HepG2 (cell line): Measurements from ENCODE around the gene RAC3. TPM values are rescaled to one million over a fixed set of nuclear protein-coding genes. Genes with fewer than 3 reads are reported as not detected.

ENCODE experiments used
- EZH2 ChIP-seq: conservative IDR thresholded peaks from 2 replicates; pipeline ENCODE4 v1.6.1; 2012; ENCODE audit warnings: mild to moderate bottlenecking, low read depth, low read length, moderate library complexity
- FOXJ3 ChIP-seq: sonication (generic); formaldehyde crosslinking; IDR thresholded peaks from 2 replicates; pipeline ENCODE4 v1.4.0; 2020; ENCODE audit warnings: missing genetic modification reagents, mild to moderate bottlenecking, borderline replicate concordance
- HNF4A ChIP-seq: sonication (generic); formaldehyde crosslinking; IDR thresholded peaks from 2 replicates; pipeline ENCODE4 v1.4.0; 2020; ENCODE audit warnings: missing genetic modification reagents
- HNRNPL ChIP-seq: fragments of 200-400 bp; formaldehyde crosslinking; IDR thresholded peaks from 2 replicates; pipeline ENCODE4 v1.6.1; 2017; ENCODE audit warnings: mild to moderate bottlenecking, low read depth, low read length
- HOXD1 ChIP-seq: sonication (generic); formaldehyde crosslinking; IDR thresholded peaks from 2 replicates; pipeline ENCODE4 v1.5.0; 2020; ENCODE audit warnings: missing genetic modification reagents
- JUNB ChIP-seq: sonication (generic); formaldehyde crosslinking; IDR thresholded peaks from 2 replicates; pipeline ENCODE4 v1.8.0; 2022; ENCODE audit warnings: missing genetic modification reagents, mild to moderate bottlenecking, borderline replicate concordance
- KDM5A ChIP-seq: fragments of 200-600 bp; sonication (generic); IDR thresholded peaks from 2 replicates; pipeline ENCODE4 v1.7.0; 2018; ENCODE audit warnings: antibody characterized with exemption, mild to moderate bottlenecking, low read length, borderline replicate concordance
- KLF16 ChIP-seq, 2 experiments: sonication (generic) in 1 of 2; formaldehyde crosslinking in 1 of 2; IDR thresholded peaks; 2 replicates each; pipeline versions ENCODE4 v1.6.1 to v1.8.0; 2016 to 2023; ENCODE audit warnings: missing genetic modification reagents in 2 of 2, missing compliant biosample characterization in 1 of 2
- PAWR ChIP-seq: sonication (generic); formaldehyde crosslinking; IDR thresholded peaks from 2 replicates; pipeline ENCODE4 v1.4.0; 2020; ENCODE audit warnings: missing genetic modification reagents, mild to moderate bottlenecking, borderline replicate concordance
- PAXIP1 ChIP-seq: sonication (generic); formaldehyde crosslinking; conservative IDR thresholded peaks from 2 replicates; pipeline ENCODE4 v1.4.0; 2020; ENCODE audit warnings: mild to moderate bottlenecking, missing genetic modification reagents, moderate library complexity
- PRPF4 ChIP-seq: fragments of 200-400 bp; formaldehyde crosslinking; IDR thresholded peaks from 2 replicates; pipeline ENCODE4 v1.6.1; 2016; ENCODE audit warnings: low read length, low read depth; ENCODE audit not compliant: poor library complexity, severe bottlenecking
- RBM22 ChIP-seq: fragments of 200-400 bp; formaldehyde crosslinking; optimal IDR thresholded peaks from 2 replicates; pipeline ENCODE3; 2017; ENCODE audit warnings: mild to moderate bottlenecking, low read length, moderate library complexity
- RCOR2 ChIP-seq: IDR thresholded peaks from 2 replicates; pipeline ENCODE4 v1.6.1; 2016; ENCODE audit warnings: missing biosample characterization, missing genetic modification reagents
- ZBTB21 ChIP-seq: sonication (generic); formaldehyde crosslinking; IDR thresholded peaks from 2 replicates; pipeline ENCODE4 v1.4.0; 2020; ENCODE audit warnings: missing genetic modification reagents
- ZNF205 ChIP-seq: IDR thresholded peaks from 2 replicates; pipeline ENCODE4 v1.6.1; 2018; ENCODE audit warnings: missing biosample characterization, missing genetic modification reagents
- ZNF30 ChIP-seq: sonication (generic); formaldehyde crosslinking; IDR thresholded peaks from 2 replicates; pipeline ENCODE4 v1.5.0; 2020; ENCODE audit warnings: mild to moderate bottlenecking, missing genetic modification reagents
- ZNF616 ChIP-seq: sonication (generic); formaldehyde crosslinking; IDR thresholded peaks from 2 replicates; pipeline ENCODE4 v1.5.0; 2020; ENCODE audit warnings: low read depth, mild to moderate bottlenecking, missing genetic modification reagents
- ZNF839 ChIP-seq: sonication (generic); formaldehyde crosslinking; IDR thresholded peaks from 2 replicates; pipeline ENCODE4 v1.4.0; 2020; ENCODE audit warnings: missing genetic modification reagents, mild to moderate bottlenecking, borderline replicate concordance
- polyA plus RNA-seq, 8 experiments: library from polyadenylated mRNA; depleted of rRNA in 3 of 8; stranded (reverse) in 7 of 8; unstranded in 1 of 8; fragments of >200 nt; fragmentation: Illumina TruSeq in 4 of 8; extraction: Trizol in 4 of 8; gene quantifications; 2 replicates each; pipeline versions ENCODE4 v1.2.1 to v1.2.3, GENCODE V29; 2011 to 2016; ENCODE audit warnings: low read depth in 4 of 8, missing spikeins in 1 of 8, mixed read lengths in 1 of 8; ENCODE audit not compliant: insufficient read depth in 1 of 8
- total RNA-seq, 5 experiments: library from RNA; depleted of rRNA; stranded (reverse); fragments of >200 nt; fragmentation: Illumina TruSeq; extraction: Trizol; gene quantifications; 2 replicates each; pipeline ENCODE4 v1.2.3, GENCODE V29; 2016; ENCODE audit warnings: low read depth in 1 of 5
- TF ChIP-seq, protein P1 (sequence below): sonication (generic); formaldehyde crosslinking; IDR thresholded peaks from 2 replicates; pipeline ENCODE4 v1.5.1; 2020; ENCODE audit warnings: mild to moderate bottlenecking, missing genetic modification reagents, moderate library complexity
- TF ChIP-seq, protein P2 (sequence below): sonication (generic); formaldehyde crosslinking; conservative IDR thresholded peaks from 2 replicates; pipeline ENCODE4 v1.8.1; 2023; ENCODE audit warnings: missing genetic modification reagents

Gene RAC3
- total and polyA plus RNA-seq, 2 of the 13 experiments (the other 11 are each of a cell fraction or from before 2014, with no cell fraction given), result 10.5 to 21.3 TPM

- TF ChIP-seq, protein P1, sequence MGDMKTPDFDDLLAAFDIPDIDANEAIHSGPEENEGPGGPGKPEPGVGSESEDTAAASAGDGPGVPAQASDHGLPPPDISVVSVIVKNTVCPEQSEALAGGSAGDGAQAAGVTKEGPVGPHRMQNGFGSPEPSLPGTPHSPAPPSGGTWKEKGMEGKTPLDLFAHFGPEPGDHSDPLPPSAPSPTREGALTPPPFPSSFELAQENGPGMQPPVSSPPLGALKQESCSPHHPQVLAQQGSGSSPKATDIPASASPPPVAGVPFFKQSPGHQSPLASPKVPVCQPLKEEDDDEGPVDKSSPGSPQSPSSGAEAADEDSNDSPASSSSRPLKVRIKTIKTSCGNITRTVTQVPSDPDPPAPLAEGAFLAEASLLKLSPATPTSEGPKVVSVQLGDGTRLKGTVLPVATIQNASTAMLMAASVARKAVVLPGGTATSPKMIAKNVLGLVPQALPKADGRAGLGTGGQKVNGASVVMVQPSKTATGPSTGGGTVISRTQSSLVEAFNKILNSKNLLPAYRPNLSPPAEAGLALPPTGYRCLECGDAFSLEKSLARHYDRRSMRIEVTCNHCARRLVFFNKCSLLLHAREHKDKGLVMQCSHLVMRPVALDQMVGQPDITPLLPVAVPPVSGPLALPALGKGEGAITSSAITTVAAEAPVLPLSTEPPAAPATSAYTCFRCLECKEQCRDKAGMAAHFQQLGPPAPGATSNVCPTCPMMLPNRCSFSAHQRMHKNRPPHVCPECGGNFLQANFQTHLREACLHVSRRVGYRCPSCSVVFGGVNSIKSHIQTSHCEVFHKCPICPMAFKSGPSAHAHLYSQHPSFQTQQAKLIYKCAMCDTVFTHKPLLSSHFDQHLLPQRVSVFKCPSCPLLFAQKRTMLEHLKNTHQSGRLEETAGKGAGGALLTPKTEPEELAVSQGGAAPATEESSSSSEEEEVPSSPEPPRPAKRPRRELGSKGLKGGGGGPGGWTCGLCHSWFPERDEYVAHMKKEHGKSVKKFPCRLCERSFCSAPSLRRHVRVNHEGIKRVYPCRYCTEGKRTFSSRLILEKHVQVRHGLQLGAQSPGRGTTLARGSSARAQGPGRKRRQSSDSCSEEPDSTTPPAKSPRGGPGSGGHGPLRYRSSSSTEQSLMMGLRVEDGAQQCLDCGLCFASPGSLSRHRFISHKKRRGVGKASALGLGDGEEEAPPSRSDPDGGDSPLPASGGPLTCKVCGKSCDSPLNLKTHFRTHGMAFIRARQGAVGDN (CRISPR knock-in tag), result no peak
- TF ChIP-seq KLF16 (CRISPR knock-in tag; IDR thresholded peaks at IDR 0.05), result peak in 1 of 2 experiments; percentile 49; a peak in 1 of 4 replicates
- TF ChIP-seq PRPF4, result no peak
- peak; percentile 66 for TF ChIP-seq HNF4A (CRISPR knock-in tag)
- TF ChIP-seq RBM22, result peak; percentile 46
- peak; percentile 83 for TF ChIP-seq PAXIP1
- TF ChIP-seq HOXD1 (CRISPR knock-in tag), result peak; percentile 9; the same call in 1 of the 2 replicates
- peak; percentile 92 for TF ChIP-seq ZNF30 (CRISPR knock-in tag)
- no peak for TF ChIP-seq ZNF839 (CRISPR knock-in tag)
- no peak; the same call in 1 of the 2 replicates for TF ChIP-seq KDM5A
- TF ChIP-seq ZNF205 (CRISPR knock-in tag), result no peak
- TF ChIP-seq ZBTB21 (CRISPR knock-in tag), result no peak
- TF ChIP-seq HNRNPL, result peak; percentile 65; the same call in 1 of the 2 replicates
- TF ChIP-seq PAWR, result no peak
- TF ChIP-seq ZNF616 (CRISPR knock-in tag), result no peak
- TF ChIP-seq EZH2, result no peak
- TF ChIP-seq, protein P2, sequence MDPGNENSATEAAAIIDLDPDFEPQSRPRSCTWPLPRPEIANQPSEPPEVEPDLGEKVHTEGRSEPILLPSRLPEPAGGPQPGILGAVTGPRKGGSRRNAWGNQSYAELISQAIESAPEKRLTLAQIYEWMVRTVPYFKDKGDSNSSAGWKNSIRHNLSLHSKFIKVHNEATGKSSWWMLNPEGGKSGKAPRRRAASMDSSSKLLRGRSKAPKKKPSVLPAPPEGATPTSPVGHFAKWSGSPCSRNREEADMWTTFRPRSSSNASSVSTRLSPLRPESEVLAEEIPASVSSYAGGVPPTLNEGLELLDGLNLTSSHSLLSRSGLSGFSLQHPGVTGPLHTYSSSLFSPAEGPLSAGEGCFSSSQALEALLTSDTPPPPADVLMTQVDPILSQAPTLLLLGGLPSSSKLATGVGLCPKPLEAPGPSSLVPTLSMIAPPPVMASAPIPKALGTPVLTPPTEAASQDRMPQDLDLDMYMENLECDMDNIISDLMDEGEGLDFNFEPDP, result peak; percentile 96
- peak; percentile 90; the same call in 1 of the 2 replicates for TF ChIP-seq FOXJ3 (CRISPR knock-in tag)
- TF ChIP-seq JUNB, result no peak
- TF ChIP-seq RCOR2 (CRISPR knock-in tag), result no peak; the same call in 1 of the 2 replicates
Measured at GRCh38 chr17:81994593-81995462, 36.6 kb upstream of the RAC3 start (continued).
